ENCODE data around the gene TFAP2C.

- TF ChIP-seq CTCF (conservative IDR thresholded peaks at IDR 0.05), result no peak
- no peak for TF ChIP-seq EZH2 (IDR thresholded peaks at IDR 0.05; ENCODE audit: low read depth)
Measured at GRCh38 chr20:56627122-56628014, 1.7 kb upstream of the TFAP2C start.
